Osteocyte (in vitro differentiated cells): Measurements from ENCODE around the gene DST. TPM values are rescaled to one million over a fixed set of nuclear protein-coding genes. Genes with fewer than 3 reads are reported as not detected.

Experiments
- DNase-seq: peaks from one replicate; pipeline ENCODE4 v3.0.0; 2021; ENCODE audit warnings: mixed read lengths; ENCODE audit not compliant: unreplicated experiment; ENCODE audit errors: extremely low spot score
- H3K27ac Mint-ChIP-seq: one replicate; pipeline ENCODE4 v1.8.0; 2021; ENCODE audit warnings: mild to moderate bottlenecking, mixed read lengths; ENCODE audit not compliant: unreplicated experiment
- H3K27me3 Mint-ChIP-seq: one replicate; pipeline ENCODE4 v1.8.0; 2021; ENCODE audit warnings: mixed read lengths; ENCODE audit not compliant: unreplicated experiment
- H3K36me3 Mint-ChIP-seq: one replicate; pipeline ENCODE4 v1.8.0; 2021; ENCODE audit warnings: mixed read lengths; ENCODE audit not compliant: unreplicated experiment
- H3K4me1 Mint-ChIP-seq: one replicate; pipeline ENCODE4 v1.8.0; 2021; ENCODE audit warnings: mixed read lengths; ENCODE audit not compliant: unreplicated experiment
- H3K4me3 Mint-ChIP-seq: one replicate; pipeline ENCODE4 v1.8.0; 2021; ENCODE audit warnings: mild to moderate bottlenecking, moderate library complexity, mixed read lengths; ENCODE audit not compliant: unreplicated experiment
- H3K9me3 Mint-ChIP-seq: one replicate; pipeline ENCODE4 v1.8.0; 2021; ENCODE audit warnings: mixed read lengths; ENCODE audit not compliant: unreplicated experiment
- CTCF ChIP-seq: fragments of 200-600 bp; sonication (generic); IDR thresholded peaks from 2 replicates; pipeline ENCODE4 v1.5.0; 2021; ENCODE audit warnings: antibody characterized with exemption, mild to moderate bottlenecking, moderate library complexity
- total RNA-seq: library from RNA; stranded (reverse); gene quantifications from 2 replicates; pipeline ENCODE4 v1.2.1, GENCODE V29; 2021

DST gene
- total RNA-seq, 1 donor from 2014 or later, result 240 TPM

GRCh38 chr6:56534680-56535419 lies 107.8 kb downstream of the DST start:
- H3K4me1 Mint-ChIP-seq, result peaks cover 19% of the 10 kb centered on the region
- no peak overlapping the region for H3K27ac Mint-ChIP-seq
- H3K4me3 Mint-ChIP-seq, result no peak overlapping the region
- DNase-seq, result no peak
- H3K9me3 Mint-ChIP-seq, result no peaks in the 10 kb centered on the region
- H3K27me3 Mint-ChIP-seq, result no peaks in the 10 kb centered on the region
- peaks cover 46% of the 10 kb centered on the region for H3K36me3 Mint-ChIP-seq
- TF ChIP-seq CTCF, result no peak

GRCh38 chr6:56532766-56533551 lies 109.7 kb downstream of the DST start:
- H3K36me3 Mint-ChIP-seq, result peaks cover 63% of the 10 kb centered on the region

GRCh38 chr6:56531839-56532595 lies 110.7 kb downstream of the DST start:
- no peak for TF ChIP-seq CTCF
- Mint-ChIP-seq H3K36me3 (peaks cover 70% of the 10 kb centered on the region), H3K27ac (no peak overlapping the region), H3K4me1 (peaks cover 2% of the 10 kb centered on the region), H3K4me3 (no peak overlapping the region), H3K9me3 (no peaks in the 10 kb centered on the region), H3K27me3 (no peaks in the 10 kb centered on the region)
- no peak for DNase-seq

More at GRCh38 chr6:56532766-56533551, 109.7 kb downstream of the DST start:
- no peaks in the 10 kb centered on the region for H3K9me3 Mint-ChIP-seq
- peaks cover 4% of the 10 kb centered on the region for H3K4me1 Mint-ChIP-seq
- H3K27me3 Mint-ChIP-seq, result no peaks in the 10 kb centered on the region
- no peak overlapping the region for H3K4me3 Mint-ChIP-seq
- no peak for DNase-seq
- H3K27ac Mint-ChIP-seq, result no peak overlapping the region
- no peak for TF ChIP-seq CTCF

- Mint-ChIP-seq H3K4me1 (peaks cover 21% of the 10 kb centered on the region), H3K36me3 (peaks cover 67% of the 10 kb centered on the region), H3K27me3 (no peaks in the 10 kb centered on the region), H3K4me3 (no peak overlapping the region), H3K27ac (no peak overlapping the region), H3K9me3 (no peaks in the 10 kb centered on the region)
- no peak for DNase-seq
- TF ChIP-seq CTCF, result no peak
Observed at GRCh38 chr6:56529594-56530191, 113.0 kb downstream of the DST start.
